ENCODE results near the gene ZMYND10.

- TF ChIP-seq POLR2A (IDR thresholded peaks at IDR 0.05; ENCODE audit: low read length) (no peak), GATA1 (IDR thresholded peaks at IDR 0.05; ENCODE audit: low read depth, low read length) (no peak)
These were observed 47.5 kb upstream of the ZMYND10 start for GRCh38 chr3:50393061-50393460.
